Immature natural killer cell (primary cell): ENCODE measurements around the gene SLC15A3. TPM values are rescaled to one million over a fixed set of nuclear protein-coding genes. Genes with fewer than 3 reads are reported as not detected.

ENCODE experiments used
- DNase-seq, 3 donors: peaks; one replicate each; pipeline ENCODE4 v3.0.0; 2022; ENCODE audit warnings: mixed read lengths in 1 of 3
- H3K27ac Mint-ChIP-seq, 6 donors: one replicate each; pipeline ENCODE4 v1.8.0; 2020; ENCODE audit warnings: mixed read lengths in 6 of 6, mild to moderate bottlenecking in 5 of 6, inconsistent platforms in 4 of 6, moderate library complexity in 3 of 6
- H3K27me3 Mint-ChIP-seq, 3 donors: one replicate each; pipeline ENCODE4 v1.8.0; 2020 to 2021; ENCODE audit warnings: low read depth in 3 of 3, mild to moderate bottlenecking in 3 of 3, mixed read lengths in 3 of 3, moderate library complexity in 3 of 3, inconsistent platforms in 1 of 3
- H3K36me3 Mint-ChIP-seq, 3 donors: one replicate each; pipeline ENCODE4 v1.8.0; 2020; ENCODE audit warnings: mixed read lengths in 3 of 3, inconsistent platforms in 2 of 3, mild to moderate bottlenecking in 2 of 3
- H3K4me1 Mint-ChIP-seq, 2 donors: one replicate each; pipeline ENCODE4 v1.8.0; 2020; ENCODE audit warnings: inconsistent platforms in 2 of 2, mild to moderate bottlenecking in 2 of 2, mixed read lengths in 2 of 2, moderate library complexity in 1 of 2
- H3K4me3 Mint-ChIP-seq, 5 donors: one replicate each; pipeline ENCODE4 v1.8.0; 2020; ENCODE audit warnings: mild to moderate bottlenecking in 5 of 5, mixed read lengths in 5 of 5, inconsistent platforms in 3 of 5, moderate library complexity in 3 of 5
- H3K9me3 Mint-ChIP-seq, 6 donors: one replicate each; pipeline ENCODE4 v1.8.0; 2020; ENCODE audit warnings: mild to moderate bottlenecking in 6 of 6, mixed read lengths in 6 of 6, inconsistent platforms in 4 of 6, moderate library complexity in 3 of 6
- polyA plus RNA-seq, 3 donors: library from polyadenylated mRNA; unstranded; fragments of 300-500 nt; fragmentation: Illumina TruSeq; gene quantifications; one replicate each; pipeline ENCODE4 v1.2.3, GENCODE V29; 2021

SLC15A3 gene
- polyA plus RNA-seq, 3 donors from 2014 or later, result 0.41 to 0.43 TPM; not detected in 1

DNA sequence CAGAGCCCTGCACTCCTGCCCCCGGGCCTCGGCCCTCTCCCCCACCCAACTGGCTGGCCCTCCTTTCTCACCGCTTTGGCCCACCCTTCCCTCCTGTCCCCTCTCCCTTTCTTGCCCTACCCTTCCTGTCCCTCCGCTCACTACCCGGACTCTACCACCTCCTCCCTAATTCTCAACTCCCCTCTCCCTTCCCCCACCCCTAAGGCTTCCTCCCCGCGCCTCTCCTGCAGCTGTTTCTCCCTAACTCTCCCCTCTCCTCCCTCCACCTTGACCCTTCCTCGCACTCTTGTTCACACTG is 421 bp downstream of the SLC15A3 start:
- DNase-seq, result no peak
- Mint-ChIP-seq H3K27ac (peak overlapping the region in 2 of 6 donors; percentile 54 to 84), H3K36me3 (no peaks in the 10 kb centered on the region), H3K9me3 (no peaks in the 10 kb centered on the region), H3K4me3 (peak overlapping the region; percentile 83 to 93 (median 89)), H3K27me3 (peaks cover 4 to 14% (median 10%) of the 10 kb centered on the region in 3 donors), H3K4me1 (peaks cover 14 to 21% of the 10 kb centered on the region in 2 donors)

GRCh38 chr11:60950933-60951605 is 907 bp downstream of the SLC15A3 start:
- Mint-ChIP-seq H3K9me3 (no peaks in the 10 kb centered on the region), H3K4me1 (peaks cover 14 to 21% of the 10 kb centered on the region in 2 donors), H3K27me3 (peaks cover 3 to 13% (median 8%) of the 10 kb centered on the region in 3 donors), H3K27ac (no peak overlapping the region), H3K36me3 (no peaks in the 10 kb centered on the region), H3K4me3 (peak overlapping the region; percentile 83 to 93 (median 89))
- DNase-seq, result peak in 2 of 3 donors; percentile 14 to 31

DNA sequence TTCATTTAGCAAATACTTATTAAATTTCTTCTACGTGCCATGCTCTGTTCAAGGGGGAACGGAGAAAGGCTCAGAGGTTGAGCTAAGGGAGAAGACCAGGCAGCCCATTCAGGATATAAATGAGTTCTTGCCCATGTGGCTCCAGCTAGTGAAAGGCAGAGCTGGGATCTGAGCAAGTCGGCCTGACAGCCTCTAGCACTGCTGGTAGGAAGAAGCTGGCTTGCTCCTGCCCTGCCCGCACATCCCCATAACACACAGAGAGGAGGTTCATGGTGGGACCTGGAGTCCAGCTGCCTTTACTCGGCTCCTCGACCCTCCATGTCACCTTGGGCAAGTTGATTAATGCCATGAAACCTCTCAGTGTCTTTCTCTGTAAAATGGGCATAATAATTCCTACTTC is 2.0 kb downstream of the SLC15A3 start:
- Mint-ChIP-seq H3K4me1 (peaks cover 14 to 21% of the 10 kb centered on the region in 2 donors), H3K9me3 (no peaks in the 10 kb centered on the region), H3K4me3 (peak overlapping the region; percentile 39 to 72 (median 57)), H3K27me3 (peaks cover 3 to 13% (median 9%) of the 10 kb centered on the region in 3 donors), H3K36me3 (no peaks in the 10 kb centered on the region), H3K27ac (no peak overlapping the region)
- DNase-seq, result no peak

DNA sequence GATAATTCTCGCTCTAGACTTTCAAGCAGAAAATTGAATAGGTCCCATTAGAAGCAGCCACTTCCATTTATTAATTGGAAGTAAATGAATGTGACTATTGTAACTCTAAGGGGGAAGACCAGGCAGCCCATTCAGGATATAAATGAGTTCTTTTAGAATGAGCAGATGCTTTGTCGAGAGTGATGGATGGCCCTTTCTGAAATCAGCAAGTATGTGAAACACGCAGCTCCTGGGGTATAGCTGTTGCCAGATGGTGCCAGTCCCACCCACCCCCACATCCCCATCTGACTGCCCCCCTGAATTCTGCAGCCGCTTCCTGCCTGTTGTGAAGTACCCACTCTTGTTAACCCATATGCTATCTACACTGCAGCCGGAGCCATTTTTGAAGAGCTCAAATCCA is 3.7 kb downstream of the SLC15A3 start:
- no peaks in the 10 kb centered on the region for H3K36me3 Mint-ChIP-seq
- no peak overlapping the region for H3K27ac Mint-ChIP-seq
- H3K4me1 Mint-ChIP-seq, result peaks cover 14 to 21% of the 10 kb centered on the region in 2 donors
- DNase-seq, result no peak
- no peaks in the 10 kb centered on the region for H3K9me3 Mint-ChIP-seq
- H3K27me3 Mint-ChIP-seq, result peaks cover 3 to 12% (median 11%) of the 10 kb centered on the region in 3 donors
- no peak overlapping the region for H3K4me3 Mint-ChIP-seq

GRCh38 chr11:60947700-60948099 is 4.3 kb downstream of the SLC15A3 start:
- no peak overlapping the region for H3K27ac Mint-ChIP-seq
- no peaks in the 10 kb centered on the region for H3K36me3 Mint-ChIP-seq
- H3K27me3 Mint-ChIP-seq, result peaks cover 3 to 12% (median 11%) of the 10 kb centered on the region in 3 donors
- H3K4me3 Mint-ChIP-seq, result no peak overlapping the region
- H3K4me1 Mint-ChIP-seq, result peaks cover 9 to 16% of the 10 kb centered on the region in 2 donors
- no peak for DNase-seq
- no peaks in the 10 kb centered on the region for H3K9me3 Mint-ChIP-seq

DNA sequence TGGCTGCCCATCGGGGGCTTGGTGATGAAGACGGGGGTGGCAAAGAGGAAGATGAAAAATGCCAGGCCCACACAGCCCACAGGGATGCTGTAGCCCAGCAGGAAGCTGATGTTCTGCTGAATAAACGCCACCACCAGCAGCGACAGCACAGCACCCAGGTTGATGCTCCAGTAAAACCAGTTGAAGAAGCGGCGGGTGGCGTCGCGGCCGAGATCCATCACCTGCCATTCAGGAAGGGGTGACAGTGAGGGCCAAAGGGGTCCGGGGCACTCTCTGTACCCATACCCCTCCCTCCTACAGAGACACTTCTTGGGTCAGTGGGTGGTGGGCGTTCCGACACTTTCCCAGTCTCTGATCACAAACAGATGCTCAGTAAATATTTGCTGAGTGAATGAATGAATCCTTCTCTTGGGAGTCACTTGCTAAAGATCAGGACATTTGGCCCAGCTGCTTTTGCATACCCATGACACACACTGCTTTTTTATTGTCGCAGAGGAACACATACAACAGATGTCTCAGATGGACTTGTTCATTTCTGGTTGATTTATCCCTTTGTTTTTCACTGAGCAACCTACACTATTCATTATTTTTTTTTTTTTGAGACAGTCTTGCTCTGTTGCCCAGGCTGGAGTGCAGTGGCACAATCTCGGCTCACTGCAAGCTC is 5.2 kb downstream of the SLC15A3 start:
- no peak for DNase-seq
- Mint-ChIP-seq H3K4me1 (peaks cover 0 to 6% of the 10 kb centered on the region in 2 donors), H3K9me3 (no peaks in the 10 kb centered on the region), H3K4me3 (no peak overlapping the region), H3K27me3 (peaks cover 5 to 11% (median 10%) of the 10 kb centered on the region in 3 donors), H3K27ac (no peak overlapping the region), H3K36me3 (no peaks in the 10 kb centered on the region)

GRCh38 chr11:60945295-60945667 is 6.7 kb downstream of the SLC15A3 start:
- H3K27ac Mint-ChIP-seq, result no peak overlapping the region
- peaks cover 5 to 10% (median 10%) of the 10 kb centered on the region in 3 donors for H3K27me3 Mint-ChIP-seq
- no peak for DNase-seq

DNA sequence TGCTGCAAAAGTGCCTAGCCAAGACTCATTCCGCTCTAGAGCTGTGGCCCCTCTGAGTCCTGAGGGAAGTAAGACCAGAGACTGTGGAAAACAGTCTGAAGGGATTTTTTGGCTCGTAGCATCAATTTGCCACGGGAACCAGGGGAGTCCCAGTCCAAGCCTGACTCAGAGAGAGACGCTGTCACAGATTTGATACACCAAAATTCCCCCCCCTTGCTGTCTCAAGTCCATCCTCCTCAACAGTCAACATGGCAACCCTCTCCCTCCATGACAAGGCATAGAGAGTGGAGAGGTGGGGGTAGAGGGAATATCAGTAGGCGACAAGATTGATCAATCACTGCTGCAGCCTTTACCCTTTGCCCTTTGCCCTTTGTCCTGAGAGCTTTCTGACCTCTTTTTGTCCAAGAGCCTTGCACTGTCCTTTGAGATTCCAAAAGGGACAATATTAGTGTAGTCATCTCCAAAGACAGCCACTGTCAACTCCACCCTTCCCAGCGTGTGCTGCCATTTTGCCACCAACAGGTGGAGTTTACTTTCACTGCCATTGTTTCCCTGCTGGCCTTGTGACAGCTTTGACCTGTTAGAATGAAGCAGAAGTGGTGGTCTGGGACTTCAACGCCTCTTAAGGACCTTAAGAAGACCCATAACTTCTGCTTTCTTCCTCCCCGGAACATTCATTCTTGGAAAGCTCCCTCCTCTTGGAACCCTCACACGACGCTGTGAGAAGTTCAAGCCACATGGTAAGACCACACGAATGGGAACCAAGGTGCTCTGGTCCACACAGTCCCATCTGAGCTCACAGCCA is 7.3 kb downstream of the SLC15A3 start:
- Mint-ChIP-seq H3K27ac (no peak overlapping the region), H3K36me3 (no peaks in the 10 kb centered on the region), H3K4me1 (no peaks in the 10 kb centered on the region), H3K4me3 (no peak overlapping the region), H3K9me3 (no peaks in the 10 kb centered on the region), H3K27me3 (peaks cover 4 to 10% (median 10%) of the 10 kb centered on the region in 3 donors)
- DNase-seq, result no peak

More at GRCh38 chr11:60945295-60945667, 6.7 kb downstream of the SLC15A3 start:
- Mint-ChIP-seq H3K4me1 (peaks cover 0 to 3% of the 10 kb centered on the region in 2 donors), H3K9me3 (no peaks in the 10 kb centered on the region), H3K36me3 (no peaks in the 10 kb centered on the region), H3K4me3 (no peak overlapping the region)

DNA sequence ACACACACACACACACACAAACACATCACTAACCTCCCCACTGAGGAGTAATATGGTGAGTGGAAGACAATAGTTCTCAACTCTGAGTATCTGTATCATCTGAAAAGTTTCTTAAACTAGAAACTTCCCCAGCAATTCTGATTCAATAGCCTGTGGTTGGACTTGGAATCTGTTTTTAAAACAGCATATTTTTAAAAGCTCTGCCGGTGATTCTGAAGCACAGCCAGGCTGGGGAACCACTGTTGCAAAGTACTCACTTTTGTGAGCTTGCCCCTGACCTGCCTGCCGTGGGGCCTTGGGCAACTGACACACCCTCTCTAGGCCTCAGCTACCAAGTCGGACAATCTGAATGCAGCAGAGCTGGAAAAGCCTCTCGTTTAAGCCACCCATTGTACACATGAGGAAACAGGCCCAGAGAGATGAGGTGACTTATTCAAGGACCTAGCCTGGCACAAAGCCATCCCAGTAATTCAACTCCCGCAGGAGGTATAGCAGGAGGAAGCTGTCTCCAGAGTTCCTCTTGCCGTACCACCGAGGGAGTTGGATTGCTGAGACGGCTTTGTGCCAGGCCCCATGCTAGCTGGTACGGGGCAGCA is 8.9 kb downstream of the SLC15A3 start:
- no peak for DNase-seq
- no peaks in the 10 kb centered on the region for H3K4me1 Mint-ChIP-seq
- peaks cover 3 to 10% (median 5%) of the 10 kb centered on the region in 3 donors for H3K27me3 Mint-ChIP-seq
- H3K27ac Mint-ChIP-seq, result no peak overlapping the region
- no peak overlapping the region for H3K4me3 Mint-ChIP-seq
- no peaks in the 10 kb centered on the region for H3K9me3 Mint-ChIP-seq
- H3K36me3 Mint-ChIP-seq, result no peaks in the 10 kb centered on the region

- no peak for DNase-seq
- H3K4me1 Mint-ChIP-seq, result no peaks in the 10 kb centered on the region
- no peak overlapping the region for H3K27ac Mint-ChIP-seq
- peaks cover 3 to 10% (median 5%) of the 10 kb centered on the region in 3 donors for H3K27me3 Mint-ChIP-seq
- H3K9me3 Mint-ChIP-seq, result no peaks in the 10 kb centered on the region
- no peak overlapping the region for H3K4me3 Mint-ChIP-seq
- no peaks in the 10 kb centered on the region for H3K36me3 Mint-ChIP-seq
Measured at GRCh38 chr11:60942219-60942618, 9.8 kb downstream of the SLC15A3 start.

DNA sequence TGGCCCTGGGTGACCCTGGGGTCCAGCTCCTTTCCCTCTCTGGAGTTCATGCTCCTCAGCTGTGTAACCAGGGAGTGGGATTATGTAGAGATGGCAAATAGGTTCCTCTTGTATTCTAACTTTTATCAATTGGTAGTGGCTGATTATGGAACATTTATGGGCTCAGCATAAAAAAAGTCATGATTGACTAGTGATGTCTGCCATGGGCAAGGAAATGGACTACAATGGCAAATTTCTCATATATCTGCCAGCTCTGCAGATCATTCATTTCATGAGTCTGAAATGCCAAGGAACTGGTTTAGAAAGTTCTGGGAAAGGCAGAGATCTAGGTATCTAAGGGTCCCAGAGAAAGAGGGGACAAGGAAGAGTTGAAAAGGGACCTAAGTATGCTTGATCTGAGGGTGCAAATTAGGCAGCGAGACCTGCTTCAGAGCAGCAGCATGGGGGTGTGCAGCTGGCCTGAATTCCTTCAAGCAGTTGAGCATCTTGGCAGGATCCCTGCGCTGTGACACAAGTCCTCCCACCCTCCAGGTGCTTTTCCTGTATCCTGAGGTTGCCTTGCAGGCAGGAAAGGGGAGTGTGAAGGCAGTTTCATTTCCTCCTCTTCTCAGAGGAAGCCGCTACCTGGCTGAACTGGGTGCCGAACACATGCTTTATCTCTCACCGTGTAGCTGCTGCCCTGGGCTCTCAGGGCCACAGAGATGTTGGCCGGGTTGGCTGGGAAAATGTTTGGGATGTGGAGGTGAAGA is 10.4 kb downstream of the SLC15A3 start:
- no peak overlapping the region for H3K4me3 Mint-ChIP-seq
- no peak for DNase-seq
- H3K9me3 Mint-ChIP-seq, result no peaks in the 10 kb centered on the region
- no peaks in the 10 kb centered on the region for H3K36me3 Mint-ChIP-seq
- H3K27ac Mint-ChIP-seq, result no peak overlapping the region
- peaks cover 3 to 10% (median 5%) of the 10 kb centered on the region in 3 donors for H3K27me3 Mint-ChIP-seq
- H3K4me1 Mint-ChIP-seq, result no peaks in the 10 kb centered on the region

GRCh38 chr11:60939855-60940254 is 12.1 kb downstream of the SLC15A3 start:
- H3K4me3 Mint-ChIP-seq, result no peak overlapping the region
- no peaks in the 10 kb centered on the region for H3K36me3 Mint-ChIP-seq
- no peak overlapping the region for H3K27ac Mint-ChIP-seq
- no peaks in the 10 kb centered on the region for H3K9me3 Mint-ChIP-seq
- DNase-seq, result no peak
- H3K27me3 Mint-ChIP-seq, result peaks cover 3 to 4% (median 4%) of the 10 kb centered on the region in 3 donors
- no peaks in the 10 kb centered on the region for H3K4me1 Mint-ChIP-seq

DNA sequence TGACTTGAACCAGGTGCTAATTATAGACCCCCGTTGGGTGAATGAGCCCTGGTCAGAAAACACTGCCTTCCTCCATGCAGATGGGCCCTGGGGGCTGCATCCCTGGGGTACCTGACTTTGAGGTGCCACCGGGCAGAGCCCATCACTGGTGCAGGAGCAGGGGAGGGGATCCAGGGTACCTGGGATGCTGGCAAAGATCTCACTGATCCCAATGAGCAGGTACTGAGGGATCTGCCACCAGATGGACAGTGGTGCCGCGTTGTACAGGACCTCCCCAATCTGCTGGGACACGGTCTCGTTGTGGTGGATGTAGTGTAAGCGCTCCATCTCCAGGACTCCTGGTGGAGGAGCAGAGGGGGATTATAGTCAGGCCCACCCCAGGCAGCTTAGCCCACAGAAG is 12.7 kb downstream of the SLC15A3 start:
- Mint-ChIP-seq H3K36me3 (no peaks in the 10 kb centered on the region), H3K9me3 (no peaks in the 10 kb centered on the region), H3K27ac (no peak overlapping the region), H3K4me3 (no peak overlapping the region), H3K27me3 (peaks cover 2 to 4% (median 3%) of the 10 kb centered on the region in 3 donors), H3K4me1 (no peaks in the 10 kb centered on the region)
- no peak for DNase-seq
